Stimulated activated CD8-positive, alpha-beta memory T cell treated with anti-CD3 and anti-CD28 coated beads, Interleukin-12 subunit alpha, Interleukin-12 subunit beta, amount 100 ng/mL, for 1 hour (primary cell): ENCODE data around the gene ATP9A.
"Not testable (repeated sequence)": the region's sequence is repeated elsewhere in the genome, so short reads cannot be mapped to it uniquely, and the experiment has no call there.

Experiments used
- DNase-seq: peaks from one replicate; pipeline ENCODE4 v3.0.0-alpha.2; 2020; ENCODE audit warnings: low read depth

The ATP9A gene, protein sequence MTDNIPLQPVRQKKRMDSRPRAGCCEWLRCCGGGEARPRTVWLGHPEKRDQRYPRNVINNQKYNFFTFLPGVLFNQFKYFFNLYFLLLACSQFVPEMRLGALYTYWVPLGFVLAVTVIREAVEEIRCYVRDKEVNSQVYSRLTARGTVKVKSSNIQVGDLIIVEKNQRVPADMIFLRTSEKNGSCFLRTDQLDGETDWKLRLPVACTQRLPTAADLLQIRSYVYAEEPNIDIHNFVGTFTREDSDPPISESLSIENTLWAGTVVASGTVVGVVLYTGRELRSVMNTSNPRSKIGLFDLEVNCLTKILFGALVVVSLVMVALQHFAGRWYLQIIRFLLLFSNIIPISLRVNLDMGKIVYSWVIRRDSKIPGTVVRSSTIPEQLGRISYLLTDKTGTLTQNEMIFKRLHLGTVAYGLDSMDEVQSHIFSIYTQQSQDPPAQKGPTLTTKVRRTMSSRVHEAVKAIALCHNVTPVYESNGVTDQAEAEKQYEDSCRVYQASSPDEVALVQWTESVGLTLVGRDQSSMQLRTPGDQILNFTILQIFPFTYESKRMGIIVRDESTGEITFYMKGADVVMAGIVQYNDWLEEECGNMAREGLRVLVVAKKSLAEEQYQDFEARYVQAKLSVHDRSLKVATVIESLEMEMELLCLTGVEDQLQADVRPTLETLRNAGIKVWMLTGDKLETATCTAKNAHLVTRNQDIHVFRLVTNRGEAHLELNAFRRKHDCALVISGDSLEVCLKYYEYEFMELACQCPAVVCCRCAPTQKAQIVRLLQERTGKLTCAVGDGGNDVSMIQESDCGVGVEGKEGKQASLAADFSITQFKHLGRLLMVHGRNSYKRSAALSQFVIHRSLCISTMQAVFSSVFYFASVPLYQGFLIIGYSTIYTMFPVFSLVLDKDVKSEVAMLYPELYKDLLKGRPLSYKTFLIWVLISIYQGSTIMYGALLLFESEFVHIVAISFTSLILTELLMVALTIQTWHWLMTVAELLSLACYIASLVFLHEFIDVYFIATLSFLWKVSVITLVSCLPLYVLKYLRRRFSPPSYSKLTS

GRCh38 chr20:51767867-51768758, at the start of gene ATP9A:
ATP9A (minus strand) TSS chr20:51768390; CDS start chr20:51768369, 21 bp downstream.
- no peak for DNase-seq

- DNase-seq = not testable (repeated sequence)
Observed at GRCh38 chr20:51816856-51817255, 48.7 kb upstream of the ATP9A start.

DNA sequence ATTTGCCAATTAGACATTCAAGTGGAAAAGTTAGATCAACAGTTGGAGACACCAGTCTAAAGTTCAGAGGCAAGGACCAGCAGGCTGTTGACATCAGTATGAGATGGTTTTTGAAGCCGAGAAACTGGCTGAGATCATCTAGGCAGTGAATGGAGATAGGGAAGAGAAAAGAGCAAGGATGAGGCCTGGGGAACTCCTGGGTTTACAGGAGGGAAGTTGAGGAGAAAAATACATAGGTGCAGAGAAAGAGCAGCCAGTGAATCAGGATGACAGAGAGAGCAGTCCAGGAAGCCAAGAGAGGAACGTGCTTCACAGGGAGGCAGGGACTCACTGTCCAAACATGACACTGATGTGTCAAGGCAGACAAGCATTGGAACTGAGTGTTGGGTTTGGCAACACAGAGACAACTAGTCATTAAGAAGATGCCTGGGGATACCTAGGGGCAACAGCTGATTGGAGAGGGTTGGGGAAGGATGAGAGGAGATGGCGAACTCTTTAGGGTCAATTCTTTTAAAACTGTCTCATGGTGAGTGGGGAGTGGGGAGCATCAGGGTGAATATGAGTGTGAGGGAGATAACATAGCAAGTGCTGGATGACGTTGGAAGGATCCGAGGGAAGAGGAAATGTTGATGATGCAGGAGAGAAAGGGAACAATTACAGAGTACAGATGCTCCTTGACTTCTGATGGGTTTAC, 47.3 kb upstream of the ATP9A start:
- no peak for DNase-seq

- no peak for DNase-seq
Observed at GRCh38 chr20:51812861-51813260, 44.7 kb upstream of the ATP9A start.

DNA sequence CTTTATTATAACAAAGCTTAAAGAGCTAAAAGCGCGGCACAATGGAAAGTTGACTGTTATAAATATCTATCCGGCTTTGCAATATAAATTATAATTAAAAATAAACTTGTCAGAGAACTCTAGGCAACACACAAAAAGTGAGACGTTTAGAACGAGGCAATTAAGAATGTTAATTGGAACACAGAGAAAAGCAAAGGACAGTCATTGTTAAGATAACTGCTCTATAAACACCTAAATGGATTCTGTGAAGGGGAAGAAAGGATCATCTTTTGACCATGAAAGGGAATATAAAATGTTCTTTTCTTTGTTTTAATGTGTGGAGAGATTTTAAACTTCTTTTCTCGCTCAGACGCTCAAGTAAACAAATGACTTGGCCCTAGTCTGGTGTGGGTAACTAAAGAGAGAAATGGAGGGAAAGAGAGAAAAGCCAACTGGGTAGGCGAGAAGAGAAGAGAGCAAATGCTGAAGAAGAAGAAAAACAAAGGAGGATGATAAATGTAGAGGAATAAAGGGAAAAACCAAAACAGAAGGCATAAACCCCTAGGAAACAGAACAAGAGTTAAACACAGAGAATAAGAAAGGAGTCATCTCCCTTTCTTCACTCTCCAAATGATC, 43.4 kb upstream of the ATP9A start:
- DNase-seq = no peak

GRCh38 chr20:51811042-51811355, 42.8 kb upstream of the ATP9A start:
- no peak for DNase-seq

DNA sequence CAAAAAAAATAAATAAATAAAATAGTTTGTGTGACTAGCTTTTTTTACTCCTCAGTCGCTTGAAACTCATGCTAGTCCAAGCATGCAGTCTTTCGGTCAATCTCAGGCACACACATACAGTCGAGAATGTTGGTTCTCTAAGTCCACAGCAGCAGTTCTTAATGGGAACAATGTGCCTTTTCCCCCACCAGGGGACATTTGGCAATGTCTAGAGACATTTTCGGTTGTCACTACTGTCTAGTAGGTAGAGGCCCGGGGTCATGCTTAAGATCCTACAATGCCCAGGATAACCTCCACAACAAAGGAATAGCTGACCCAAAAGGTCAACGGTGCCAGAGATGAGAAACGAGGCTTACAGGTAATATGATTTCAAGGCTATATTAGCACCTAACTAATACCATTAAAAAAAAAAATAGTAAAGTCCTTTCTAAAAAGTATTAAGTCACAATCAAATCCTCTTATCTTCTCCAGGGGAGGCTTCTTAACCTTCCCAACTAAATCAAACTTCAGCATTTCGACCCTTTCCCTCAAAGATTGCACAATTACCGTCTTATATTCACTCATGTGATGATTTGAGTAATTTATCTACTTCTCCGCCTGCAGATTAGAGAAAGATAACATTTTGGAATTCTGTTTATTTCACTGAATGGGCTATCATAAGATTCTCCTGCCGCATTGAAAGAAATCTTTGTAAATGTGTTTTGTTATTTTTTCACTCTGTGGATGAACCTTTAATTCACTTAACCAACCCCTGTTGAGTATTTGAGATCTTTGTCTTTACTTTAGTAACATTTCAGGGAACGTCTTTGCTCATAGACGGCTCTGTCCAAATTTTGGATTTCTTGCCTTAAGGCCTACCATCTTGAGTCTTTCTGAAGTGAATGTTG, 42.2 kb upstream of the ATP9A start:
- DNase-seq = no peak

GRCh38 chr20:51807720-51808250, 39.6 kb upstream of the ATP9A start:
- no peak for DNase-seq

DNA sequence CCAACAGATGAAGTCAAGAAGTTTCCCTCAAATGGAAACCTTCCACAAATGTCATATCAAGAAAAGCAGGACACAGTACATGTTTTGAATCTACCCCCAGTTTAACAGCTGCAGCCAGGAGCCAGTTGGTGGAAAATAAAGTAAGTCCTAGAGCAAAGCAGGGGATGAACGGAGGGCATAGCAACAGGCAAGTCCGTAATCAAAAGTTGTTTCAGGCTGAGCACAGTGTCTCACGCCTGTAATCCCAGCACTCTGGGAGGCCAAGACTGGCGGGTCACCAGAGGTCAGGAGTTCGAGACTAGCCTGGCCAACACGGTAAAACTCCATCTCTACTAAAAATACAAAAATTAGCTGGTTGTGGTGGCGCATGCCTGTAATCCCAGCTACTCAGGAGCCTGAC, 36.6 kb upstream of the ATP9A start:
- no peak for DNase-seq

DNA sequence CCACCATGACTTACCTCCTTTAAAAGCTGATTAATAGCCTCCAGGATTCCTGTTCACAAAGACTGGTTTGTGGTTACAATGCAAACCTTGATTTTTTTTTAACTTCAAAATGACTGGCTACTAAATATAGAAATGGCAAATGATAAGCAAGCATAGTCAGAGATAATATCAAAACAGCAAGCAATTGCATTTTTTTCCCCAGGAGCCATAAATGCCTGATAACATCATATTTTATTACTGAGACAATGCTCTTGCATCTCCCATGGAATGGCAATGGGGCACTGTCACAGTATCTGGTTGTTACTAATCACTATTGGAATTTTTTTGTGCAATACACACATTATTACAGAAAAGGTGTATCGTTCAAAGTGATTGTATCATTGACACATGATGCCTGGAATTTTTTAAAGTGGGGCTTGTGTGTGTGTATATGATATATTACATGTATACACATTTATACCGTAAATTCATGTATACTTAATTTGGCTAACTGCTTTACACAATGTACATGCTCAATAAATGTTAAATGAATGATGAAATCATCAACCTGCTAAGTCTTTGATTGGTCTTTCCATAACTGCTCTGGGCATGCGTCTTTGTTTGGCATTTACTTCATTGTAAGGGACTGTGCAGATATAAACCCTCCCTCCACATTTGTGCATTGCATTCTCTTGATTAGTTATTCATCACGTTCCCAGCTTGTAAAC, 35.1 kb upstream of the ATP9A start:
- DNase-seq = no peak

GRCh38 chr20:51802170-51802751, 34.1 kb upstream of the ATP9A start, which contains the start of gene SALL4:
SALL4 (minus strand) TSS chr20:51802521; CDS start chr20:51802408, 113 bp downstream.
- DNase-seq = no peak

DNA sequence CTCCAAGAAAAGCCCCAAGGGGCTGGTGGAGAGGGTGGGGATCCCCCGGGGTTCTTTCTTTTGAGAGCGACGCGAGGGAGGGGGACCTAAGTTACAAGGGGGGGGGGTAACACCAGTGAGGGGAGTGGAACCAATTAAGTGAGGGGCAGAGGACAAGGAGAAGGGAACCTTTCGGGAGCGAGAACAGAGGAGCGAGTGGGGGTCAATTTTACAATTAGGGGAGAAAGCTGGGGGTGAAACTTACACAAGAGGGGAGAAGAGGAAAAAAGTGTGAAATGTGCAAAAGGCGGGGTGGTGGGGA, 33.6 kb upstream of the ATP9A start:
- DNase-seq = no peak

DNA sequence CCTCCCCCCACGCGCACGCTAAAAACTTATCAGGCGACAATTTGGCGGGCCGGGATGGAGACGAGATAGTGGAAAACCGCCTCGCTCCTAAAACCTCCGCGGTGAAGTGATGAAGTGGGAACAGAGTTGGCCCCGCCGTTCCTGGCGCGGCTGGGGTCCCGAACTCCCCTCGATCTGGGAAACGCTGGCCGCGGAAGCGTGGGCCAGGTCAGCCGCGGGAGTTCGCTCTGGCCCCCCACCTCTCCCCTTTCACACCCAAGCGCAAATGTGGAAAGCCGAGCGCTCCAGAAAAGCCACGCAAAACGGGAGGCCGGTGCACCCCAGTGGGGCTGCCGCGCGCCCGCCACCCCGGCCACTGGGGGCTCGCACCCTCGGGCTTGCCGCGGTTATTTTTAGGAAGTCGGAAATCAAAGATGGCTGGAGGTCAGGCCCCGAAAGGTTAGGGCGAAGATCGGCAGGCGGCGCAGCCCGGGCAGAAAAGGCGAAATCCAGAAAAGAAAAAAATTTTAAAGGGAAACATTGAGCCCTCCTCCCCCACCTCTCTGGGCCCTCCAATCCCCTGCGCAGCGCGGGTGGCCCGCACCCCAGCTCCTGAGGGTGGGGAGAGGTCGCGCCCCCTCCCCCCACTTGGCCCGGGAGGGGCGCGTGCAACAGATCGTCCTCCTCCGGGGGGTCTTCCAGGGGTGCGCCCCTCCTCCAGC, 33.1 kb upstream of the ATP9A start:
- DNase-seq = no peak

DNA sequence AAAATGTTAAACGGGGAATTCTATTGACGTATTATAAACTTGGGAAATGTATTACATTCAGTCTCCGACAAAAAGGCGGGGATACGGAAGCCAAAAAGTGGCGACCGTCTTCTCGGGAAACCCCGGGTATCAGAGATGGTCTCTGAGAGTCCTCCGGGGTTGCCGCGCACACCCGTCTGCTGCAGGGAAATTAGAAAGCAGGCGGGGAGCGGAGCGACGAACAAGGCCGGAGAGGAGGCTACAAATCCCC, 32.6 kb upstream of the ATP9A start:
- DNase-seq = no peak

- peak; percentile 13 for DNase-seq
Observed at GRCh38 chr20:51800060-51800871, 32.1 kb upstream of the ATP9A start.

DNA sequence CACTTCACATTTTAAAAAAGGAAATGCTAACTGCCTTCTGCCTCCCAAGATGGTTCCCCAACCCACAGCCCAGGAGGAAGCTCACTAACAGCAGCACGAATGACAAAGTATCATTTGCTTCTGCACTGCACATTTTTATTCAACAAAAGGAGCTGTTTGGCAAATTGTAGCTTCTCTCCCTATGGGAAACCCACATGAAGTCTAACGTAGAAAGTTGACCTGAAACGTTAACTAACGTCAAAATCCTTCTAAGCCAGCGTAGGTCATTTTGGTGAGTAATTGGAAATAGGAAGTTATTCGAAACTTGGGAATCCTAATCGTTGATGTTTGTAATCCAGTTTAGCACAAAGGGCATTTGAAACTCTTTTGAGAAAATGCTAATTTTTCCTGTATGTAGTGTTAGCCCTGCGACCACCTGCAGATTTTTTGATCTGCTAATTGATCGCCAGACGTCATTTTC, 31.2 kb upstream of the ATP9A start:
- DNase-seq = no peak

DNA sequence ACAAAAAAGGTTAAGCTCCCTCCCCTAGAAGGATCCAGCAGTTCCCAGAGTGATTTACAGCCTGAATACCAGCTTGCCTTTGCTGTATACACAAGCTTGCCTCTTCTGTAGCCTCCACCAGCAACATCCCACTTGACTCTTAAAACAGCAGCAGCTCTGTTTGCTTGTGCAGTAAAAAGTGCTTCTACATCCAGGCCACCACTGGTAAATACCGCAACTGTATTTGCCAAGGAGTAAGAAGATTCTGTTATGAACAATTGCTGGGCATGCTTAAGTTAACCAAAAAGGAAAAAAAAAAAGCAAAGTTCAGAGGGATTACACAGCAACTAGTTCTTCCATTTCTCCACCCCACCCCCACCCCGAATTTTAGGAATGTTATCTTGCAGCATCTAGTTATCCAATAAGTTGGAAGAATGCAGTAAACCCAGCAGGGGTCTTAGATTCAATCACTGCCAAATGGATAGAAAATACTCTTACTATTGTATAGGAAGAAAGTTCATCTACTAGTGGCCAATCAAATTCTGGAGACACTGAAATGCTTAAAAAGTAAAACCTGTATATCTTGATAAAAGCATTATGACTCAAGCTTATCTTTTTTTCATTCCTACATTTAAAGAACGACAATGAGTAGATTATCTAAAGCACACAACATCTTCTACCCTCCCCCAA, 29.3 kb upstream of the ATP9A start:
- no peak for DNase-seq
